HAP-1 (cell line): ENCODE data around the gene LEMD2.

Experiments used
- DNase-seq, 2 experiments: peaks; one replicate each; pipeline ENCODE4 v3.0.0-alpha.2; 2016 to 2020; ENCODE audit warnings: low spot score in 2 of 2
- H3K27me3 ChIP-seq: fragments of 250-450 bp; sonication (Bioruptor Pico); 2 replicates; pipeline ENCODE4 v1.5.1; 2020; ENCODE audit warnings: low read depth, mild to moderate bottlenecking, moderate library complexity
- H3K36me3 ChIP-seq: fragments of 250-450 bp; sonication (Bioruptor Pico); replicated peaks from 2 replicates; pipeline ENCODE4 v1.5.1; 2020; ENCODE audit warnings: mild to moderate bottlenecking
- H3K4me1 ChIP-seq: fragments of 250-450 bp; sonication (Bioruptor Pico); 2 replicates; pipeline ENCODE4 v1.5.1; 2020; ENCODE audit warnings: mild to moderate bottlenecking
- H3K4me3 ChIP-seq: fragments of 250-450 bp; sonication (Bioruptor Pico); 2 replicates; pipeline ENCODE4 v1.5.1; 2020; ENCODE audit warnings: mild to moderate bottlenecking, moderate library complexity
- H3K9me3 ChIP-seq: fragments of 250-450 bp; sonication (Bioruptor Pico); 2 replicates; pipeline ENCODE4 v1.5.1; 2020; ENCODE audit warnings: mild to moderate bottlenecking, moderate library complexity
- in situ Hi-C: fragments of 300-500 bp; cut with MboI; formaldehyde crosslinking; loops from 3 replicates; pipeline ENCODE4 v1.14.3; 2020; ENCODE audit warnings: low sequenced_read_pairs, inconsistent platforms, mixed read lengths

LEMD2 gene

GRCh38 chr6:33813246-33813904, 24.4 kb upstream of the LEMD2 start:
- no peak for DNase-seq
- Histone ChIP-seq H3K4me3 (no peak overlapping the region), H3K36me3 (no peaks in the 10 kb centered on the region), H3K9me3 (no peaks in the 10 kb centered on the region), H3K4me1 (peaks cover 23% of the 10 kb centered on the region), H3K27me3 (peaks cover 6% of the 10 kb centered on the region; the same call in 1 of the 2 replicates)
- in situ Hi-C loops, result no loop called here

GRCh38 chr6:33812669-33813068, 23.7 kb upstream of the LEMD2 start:
- in situ Hi-C loops, result no loop called here
- peaks cover 27% of the 10 kb centered on the region for H3K4me1 ChIP-seq
- peaks cover 6% of the 10 kb centered on the region; the same call in 1 of the 2 replicates for H3K27me3 ChIP-seq
- H3K4me3 ChIP-seq, result no peak overlapping the region
- peak; percentile 33 to 86 for DNase-seq
- H3K9me3 ChIP-seq, result no peaks in the 10 kb centered on the region
- no peaks in the 10 kb centered on the region for H3K36me3 ChIP-seq

- Histone ChIP-seq H3K4me1 (peaks cover 27% of the 10 kb centered on the region), H3K27me3 (no peaks in the 10 kb centered on the region)
- DNase-seq, result peak in 1 of 2 experiments; percentile 41
Observed at GRCh38 chr6:33809594-33809993, 20.7 kb upstream of the LEMD2 start.

GRCh38 chr6:33808641-33809180, 19.8 kb upstream of the LEMD2 start:
- Histone ChIP-seq H3K36me3 (no peaks in the 10 kb centered on the region), H3K4me1 (peaks cover 27% of the 10 kb centered on the region), H3K4me3 (no peak overlapping the region), H3K27me3 (no peaks in the 10 kb centered on the region), H3K9me3 (no peaks in the 10 kb centered on the region)
- peak; percentile 56 to 81 for DNase-seq
- in situ Hi-C loops, result no loop called here

More at GRCh38 chr6:33809594-33809993, 20.7 kb upstream of the LEMD2 start:
- in situ Hi-C loops, result no loop called here
- Histone ChIP-seq H3K4me3 (no peak overlapping the region), H3K9me3 (no peaks in the 10 kb centered on the region), H3K36me3 (no peaks in the 10 kb centered on the region)

- H3K4me1 ChIP-seq, result peaks cover 27% of the 10 kb centered on the region
- no peaks in the 10 kb centered on the region for H3K27me3 ChIP-seq
- H3K36me3 ChIP-seq, result no peaks in the 10 kb centered on the region
- H3K4me3 ChIP-seq, result no peak overlapping the region
- in situ Hi-C loops, result no loop called here
- no peaks in the 10 kb centered on the region for H3K9me3 ChIP-seq
- no peak for DNase-seq
Observed at GRCh38 chr6:33807606-33808005, 18.7 kb upstream of the LEMD2 start.

- DNase-seq, result no peak
- H3K36me3 ChIP-seq, result no peaks in the 10 kb centered on the region
- in situ Hi-C loops, result no loop called here
- no peaks in the 10 kb centered on the region for H3K27me3 ChIP-seq
- peaks cover 27% of the 10 kb centered on the region for H3K4me1 ChIP-seq
- no peak overlapping the region for H3K4me3 ChIP-seq
- no peaks in the 10 kb centered on the region for H3K9me3 ChIP-seq
Observed at GRCh38 chr6:33806841-33807240, 17.9 kb upstream of the LEMD2 start.

- Histone ChIP-seq H3K36me3 (no peaks in the 10 kb centered on the region), H3K9me3 (no peaks in the 10 kb centered on the region), H3K4me1 (peaks cover 6% of the 10 kb centered on the region), H3K27me3 (no peaks in the 10 kb centered on the region), H3K4me3 (no peak within 1 kb of the TSS)
- DNase-seq, result no peak
- in situ Hi-C loops, result no loop called here
Observed at GRCh38 chr6:33803571-33804053, 14.7 kb upstream of the LEMD2 start, which contains the start of gene MLN. MLN (minus strand) TSS chr6:33804003; CDS start chr6:33801163, 2,840 bp downstream.

GRCh38 chr6:33802186-33802958, 13.4 kb upstream of the LEMD2 start:
- Histone ChIP-seq H3K9me3 (no peaks in the 10 kb centered on the region), H3K4me1 (no peaks in the 10 kb centered on the region), H3K4me3 (no peak overlapping the region), H3K36me3 (no peaks in the 10 kb centered on the region), H3K27me3 (no peaks in the 10 kb centered on the region)
- no peak for DNase-seq
- in situ Hi-C loops, result no loop called here

- Histone ChIP-seq H3K27me3 (no peaks in the 10 kb centered on the region), H3K9me3 (no peaks in the 10 kb centered on the region), H3K4me3 (no peak overlapping the region), H3K4me1 (no peaks in the 10 kb centered on the region), H3K36me3 (no peaks in the 10 kb centered on the region)
- in situ Hi-C loops, result no loop called here
- DNase-seq, result no peak
Observed at GRCh38 chr6:33801611-33802010, 12.7 kb upstream of the LEMD2 start.

- H3K4me3 ChIP-seq, result no peak overlapping the region
- in situ Hi-C loops, result no loop called here
- H3K9me3 ChIP-seq, result no peaks in the 10 kb centered on the region
- H3K27me3 ChIP-seq, result no peaks in the 10 kb centered on the region
- DNase-seq, result no peak
- no peaks in the 10 kb centered on the region for H3K36me3 ChIP-seq
- no peaks in the 10 kb centered on the region for H3K4me1 ChIP-seq
Observed at GRCh38 chr6:33800248-33800969, 11.5 kb upstream of the LEMD2 start.

GRCh38 chr6:33799454-33800113, 10.7 kb upstream of the LEMD2 start:
- Histone ChIP-seq H3K4me1 (no peaks in the 10 kb centered on the region), H3K9me3 (no peaks in the 10 kb centered on the region)
- in situ Hi-C loops, result no loop called here

GRCh38 chr6:33798343-33798848, 9.5 kb upstream of the LEMD2 start:
- Histone ChIP-seq H3K4me1 (no peaks in the 10 kb centered on the region), H3K4me3 (no peak overlapping the region), H3K27me3 (no peaks in the 10 kb centered on the region), H3K9me3 (no peaks in the 10 kb centered on the region), H3K36me3 (no peaks in the 10 kb centered on the region)
- in situ Hi-C loops, result no loop called here
- DNase-seq, result no peak

More at GRCh38 chr6:33799454-33800113, 10.7 kb upstream of the LEMD2 start:
- no peak for DNase-seq
- H3K36me3 ChIP-seq, result no peaks in the 10 kb centered on the region
- H3K4me3 ChIP-seq, result no peak overlapping the region
- H3K27me3 ChIP-seq, result no peaks in the 10 kb centered on the region
